Esophagus (tissue), 2 donors: ENCODE measurements around the gene PSME3. TPM values are rescaled to one million over a fixed set of nuclear protein-coding genes. Genes with fewer than 3 reads are reported as not detected.

Source experiments
- H3K27ac ChIP-seq, 2 donors: one replicate each; pipeline ENCODE4 v1.5.1; 2013; ENCODE audit warnings: low read depth in 2 of 2, mild to moderate bottlenecking in 2 of 2, inconsistent platforms in 1 of 2, low read length in 1 of 2, moderate library complexity in 1 of 2
- H3K27me3 ChIP-seq, 2 donors: one replicate each; pipeline ENCODE4 v1.6.1; 2013; ENCODE audit warnings: low read length in 2 of 2, control low read depth in 1 of 2, mild to moderate bottlenecking in 1 of 2; ENCODE audit not compliant: insufficient read depth in 2 of 2, control insufficient read depth in 1 of 2
- H3K36me3 ChIP-seq, 2 donors: one replicate each; pipeline ENCODE4 v1.6.1; 2013; ENCODE audit warnings: low read length in 1 of 2; ENCODE audit not compliant: control insufficient read depth in 2 of 2, insufficient read depth in 2 of 2
- H3K4me1 ChIP-seq, 2 donors: one replicate each; pipeline ENCODE4 v1.6.1; 2013; ENCODE audit warnings: low read length in 1 of 2; ENCODE audit not compliant: control insufficient read depth in 2 of 2, insufficient read depth in 2 of 2
- H3K4me3 ChIP-seq, 2 donors: one replicate each; pipeline ENCODE4 v1.5.1; 2013; ENCODE audit warnings: low read length in 2 of 2, mild to moderate bottlenecking in 2 of 2, low read depth in 1 of 2, moderate library complexity in 1 of 2
- H3K9me3 ChIP-seq, 2 donors: one replicate each; pipeline ENCODE4 v1.6.1; 2013; ENCODE audit warnings: mild to moderate bottlenecking in 2 of 2, low read depth in 1 of 2, low read length in 1 of 2, moderate library complexity in 1 of 2; ENCODE audit not compliant: control insufficient read depth in 2 of 2, insufficient read depth in 1 of 2
- WGBS, 2 donors: extraction: QIAGEN DNeasy Blood & Tissue Kit; methylation state at CpG; one replicate each; pipeline ENCODE4 v1.1.7; 2013; 5-methylcytosine and 5-hydroxymethylcytosine counted together
- polyA plus RNA-seq, 2 donors: library from polyadenylated mRNA; stranded (reverse); fragments of 200-250 nt; gene quantifications; one replicate each; pipeline ENCODE4 v1.2.3, GENCODE V29; 2013
- donor health status: healthy with polysubstance abuse.
- donor health status: Bipolar disorder and iron deficiency.

PSME3 gene
- polyA plus RNA-seq, 2 donors = 24.8 to 69.3 TPM

GRCh38 chr17:42814633-42815399, 18.4 kb upstream of the PSME3 start:
- no peak overlapping the region for H3K4me3 ChIP-seq
- no peaks in the 10 kb centered on the region for H3K27me3 ChIP-seq
- H3K27ac ChIP-seq = peak overlapping the region in 1 of 2 donors; percentile 18
- H3K9me3 ChIP-seq = no peaks in the 10 kb centered on the region
- 69 to 75% methylated on average over 8 of the region's 8 CpGs for WGBS, 2 donors
- no peaks in the 10 kb centered on the region for H3K4me1 ChIP-seq
- H3K36me3 ChIP-seq = peaks cover 30 to 37% of the 10 kb centered on the region in 2 donors

DNA sequence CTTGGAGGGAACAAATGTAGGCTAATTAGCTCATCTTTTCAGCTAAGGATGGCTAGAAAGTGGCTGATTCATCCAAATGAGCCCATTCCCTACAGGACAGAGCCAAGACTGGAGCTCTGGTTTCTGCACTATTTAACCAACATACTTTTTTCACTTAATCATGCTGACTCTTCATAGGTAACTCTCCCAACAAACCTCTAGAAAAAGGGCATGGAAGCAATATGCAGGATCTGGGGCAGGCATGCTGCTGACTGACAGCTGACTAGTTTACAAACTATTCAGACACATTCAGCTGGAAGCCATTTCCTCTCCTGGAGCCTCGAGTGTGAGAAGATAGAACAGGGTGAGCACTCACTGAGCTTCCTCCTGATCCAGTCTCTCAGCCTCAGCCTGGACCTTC, 15.3 kb upstream of the PSME3 start:
- no peaks in the 10 kb centered on the region for H3K9me3 ChIP-seq
- H3K4me3 ChIP-seq = no peak overlapping the region
- peaks cover 25 to 29% of the 10 kb centered on the region in 2 donors for H3K36me3 ChIP-seq
- H3K27me3 ChIP-seq = no peaks in the 10 kb centered on the region
- no peak overlapping the region for H3K27ac ChIP-seq
- WGBS, 2 donors = 65 to 77% methylated on average over 1 of the region's 1 CpG
- no peaks in the 10 kb centered on the region for H3K4me1 ChIP-seq

GRCh38 chr17:42818379-42818778, 14.8 kb upstream of the PSME3 start:
- H3K9me3 ChIP-seq = no peaks in the 10 kb centered on the region
- no peak overlapping the region for H3K4me3 ChIP-seq
- H3K4me1 ChIP-seq = no peaks in the 10 kb centered on the region
- WGBS, 2 donors = 87 to 89% methylated on average over 5 of the region's 5 CpGs
- peaks cover 25 to 29% of the 10 kb centered on the region in 2 donors for H3K36me3 ChIP-seq
- no peaks in the 10 kb centered on the region for H3K27me3 ChIP-seq
- H3K27ac ChIP-seq = no peak overlapping the region

DNA sequence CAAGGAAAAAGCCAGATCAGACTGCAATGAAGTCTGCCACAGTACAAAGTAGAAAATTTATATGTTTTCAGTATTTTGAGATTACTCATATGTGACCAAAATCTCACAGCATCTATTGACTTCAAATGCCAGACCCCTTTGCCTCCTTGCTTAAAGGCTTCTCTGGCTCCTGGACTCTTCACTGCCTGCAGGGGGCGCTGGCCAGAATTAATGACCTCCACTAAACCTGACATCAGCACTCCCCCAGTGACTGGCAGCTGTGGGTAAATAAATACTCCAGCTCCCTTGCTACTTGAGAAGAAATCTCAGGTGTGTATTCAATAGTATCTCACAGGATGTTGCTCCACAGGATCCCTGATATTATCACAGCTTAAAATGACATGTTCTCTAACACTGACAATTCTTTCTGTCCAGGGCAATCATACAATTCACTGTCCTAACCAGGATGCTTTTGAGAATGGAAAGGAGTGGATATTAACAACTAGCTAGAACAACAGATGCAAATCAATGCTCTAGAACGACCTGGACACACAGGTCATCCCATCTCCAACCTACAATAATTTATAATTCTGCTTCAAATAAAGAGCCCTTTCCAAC, 13.2 kb upstream of the PSME3 start:
- H3K9me3 ChIP-seq = no peaks in the 10 kb centered on the region
- H3K36me3 ChIP-seq = peaks cover 20 to 22% of the 10 kb centered on the region in 2 donors
- no peak overlapping the region for H3K4me3 ChIP-seq
- H3K27ac ChIP-seq = no peak overlapping the region
- no peaks in the 10 kb centered on the region for H3K4me1 ChIP-seq
- WGBS, 2 donors = 29 to 35% methylated on average over 2 of the region's 2 CpGs
- H3K27me3 ChIP-seq = no peaks in the 10 kb centered on the region

- no peak overlapping the region for H3K27ac ChIP-seq
- H3K27me3 ChIP-seq = no peaks in the 10 kb centered on the region
- WGBS, 2 donors = 86 to 88% methylated on average over 7 of the region's 7 CpGs
- no peaks in the 10 kb centered on the region for H3K9me3 ChIP-seq
- no peaks in the 10 kb centered on the region for H3K4me1 ChIP-seq
- H3K4me3 ChIP-seq = no peak overlapping the region
- peaks cover 13 to 15% of the 10 kb centered on the region in 2 donors for H3K36me3 ChIP-seq
Observed at GRCh38 chr17:42821176-42821575, 12.0 kb upstream of the PSME3 start.

DNA sequence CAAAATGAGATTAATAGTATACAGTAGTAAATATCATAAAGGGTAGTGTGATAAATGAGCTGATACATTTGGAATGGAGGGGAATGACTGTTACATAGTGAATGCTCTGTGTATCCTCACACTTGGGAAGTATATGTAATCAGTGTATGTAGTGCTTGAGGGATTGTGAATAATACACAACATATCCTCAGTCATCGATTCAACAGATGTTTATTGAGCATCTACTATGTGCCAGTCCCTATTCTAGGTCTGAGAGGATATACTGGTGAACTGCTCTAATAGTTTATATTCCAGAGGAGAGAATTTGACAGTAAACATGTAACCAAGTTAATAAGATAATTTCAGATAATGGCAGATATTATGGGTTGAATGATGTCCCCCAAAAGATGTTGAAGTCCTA, 5.7 kb upstream of the PSME3 start:
- no peaks in the 10 kb centered on the region for H3K9me3 ChIP-seq
- H3K4me3 ChIP-seq = no peak overlapping the region
- no peaks in the 10 kb centered on the region for H3K4me1 ChIP-seq
- WGBS, 2 donors = 81 to 96% methylated on average over 1 of the region's 1 CpG
- no peaks in the 10 kb centered on the region for H3K36me3 ChIP-seq
- no peaks in the 10 kb centered on the region for H3K27me3 ChIP-seq
- no peak overlapping the region for H3K27ac ChIP-seq

- H3K27ac ChIP-seq = no peak overlapping the region
- no peak overlapping the region for H3K4me3 ChIP-seq
- no peaks in the 10 kb centered on the region for H3K36me3 ChIP-seq
- no peaks in the 10 kb centered on the region for H3K4me1 ChIP-seq
- no peaks in the 10 kb centered on the region for H3K27me3 ChIP-seq
- no peaks in the 10 kb centered on the region for H3K9me3 ChIP-seq
Observed at GRCh38 chr17:42830971-42831370, 2.2 kb upstream of the PSME3 start.

GRCh38 chr17:42832213-42832933, 824 bp upstream of the PSME3 start:
- H3K4me3 ChIP-seq = peak overlapping the region; percentile 80 to 85
- H3K4me1 ChIP-seq = no peaks in the 10 kb centered on the region
- peak overlapping the region; percentile 79 to 94 for H3K27ac ChIP-seq
- 44 to 49% methylated on average over 9 of the region's 9 CpGs for WGBS, 2 donors
- peaks cover 0 to under 1% of the 10 kb centered on the region in 2 donors for H3K36me3 ChIP-seq
- no peaks in the 10 kb centered on the region for H3K27me3 ChIP-seq
- H3K9me3 ChIP-seq = no peaks in the 10 kb centered on the region

DNA sequence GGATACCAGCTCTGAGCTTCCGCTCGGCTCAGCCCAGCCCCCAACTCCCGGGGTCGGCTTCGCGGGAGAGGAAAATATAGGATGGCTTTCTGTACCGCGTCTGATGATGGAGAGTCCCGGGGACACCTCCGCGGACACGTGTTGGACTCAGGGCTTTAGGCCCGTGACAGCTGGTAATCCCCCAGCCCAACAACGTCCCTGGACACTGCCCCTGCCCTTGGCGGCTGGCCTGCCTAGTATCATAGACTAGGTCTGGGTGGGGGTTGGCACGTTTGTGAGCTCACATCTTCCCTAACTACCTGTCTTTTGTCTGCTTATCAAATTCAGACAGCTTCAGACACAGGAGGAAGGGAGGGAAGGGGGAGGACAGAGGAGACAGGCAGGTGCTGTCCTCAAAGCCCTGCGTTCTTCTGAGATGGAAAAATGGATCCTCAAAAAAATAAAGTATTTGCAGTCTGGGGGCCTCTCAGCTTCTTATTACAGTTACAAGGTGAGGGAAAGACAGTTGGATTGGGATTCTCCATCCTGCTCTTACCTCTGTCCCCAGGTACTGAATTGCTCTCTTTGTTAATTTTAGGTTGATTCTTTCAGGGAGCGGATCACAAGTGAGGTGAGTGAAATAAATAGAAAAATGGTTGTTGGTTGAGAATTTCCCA, 698 bp downstream of the PSME3 start:
- Histone ChIP-seq H3K27me3 (no peaks in the 10 kb centered on the region), H3K4me3 (peak overlapping the region; percentile 80 to 85), H3K4me1 (no peaks in the 10 kb centered on the region), H3K27ac (peak overlapping the region; percentile 79 to 94), H3K9me3 (no peaks in the 10 kb centered on the region), H3K36me3 (peaks cover 6 to 8% of the 10 kb centered on the region in 2 donors)
- WGBS, 2 donors = 6 to 7% methylated on average over 18 of the region's 18 CpGs
